Mononuclear cell (primary cell): Measurements from ENCODE around the gene PLCL2. TPM values are rescaled to one million over a fixed set of nuclear protein-coding genes. Genes with fewer than 3 reads are reported as not detected.

Experiments
- H3K27me3 ChIP-seq: 2 replicates; pipeline ENCODE4 v1.6.0; 2011; ENCODE audit warnings: low read length, control low read depth; ENCODE audit not compliant: insufficient read depth
- H3K4me1 ChIP-seq: 2 replicates; pipeline ENCODE4 v1.5.1; 2011; ENCODE audit warnings: mild to moderate bottlenecking, low read length, control low read depth; ENCODE audit not compliant: insufficient read depth
- H3K4me3 ChIP-seq: 2 replicates; pipeline ENCODE4 v1.5.1; 2011; ENCODE audit warnings: mild to moderate bottlenecking, low read length, moderate library complexity
- H3K9me3 ChIP-seq: 2 replicates; pipeline ENCODE4 v1.5.1; 2011; ENCODE audit warnings: low read depth, mild to moderate bottlenecking, control low read depth, low read length
- total RNA-seq: library from RNA; depleted of rRNA; stranded (reverse); fragments of >200 nt; gene quantifications from one replicate; pipeline ENCODE4 v1.2.3, GENCODE V29; 2012

Gene PLCL2
- total RNA-seq, 1 donor: 73.6 TPM

DNA sequence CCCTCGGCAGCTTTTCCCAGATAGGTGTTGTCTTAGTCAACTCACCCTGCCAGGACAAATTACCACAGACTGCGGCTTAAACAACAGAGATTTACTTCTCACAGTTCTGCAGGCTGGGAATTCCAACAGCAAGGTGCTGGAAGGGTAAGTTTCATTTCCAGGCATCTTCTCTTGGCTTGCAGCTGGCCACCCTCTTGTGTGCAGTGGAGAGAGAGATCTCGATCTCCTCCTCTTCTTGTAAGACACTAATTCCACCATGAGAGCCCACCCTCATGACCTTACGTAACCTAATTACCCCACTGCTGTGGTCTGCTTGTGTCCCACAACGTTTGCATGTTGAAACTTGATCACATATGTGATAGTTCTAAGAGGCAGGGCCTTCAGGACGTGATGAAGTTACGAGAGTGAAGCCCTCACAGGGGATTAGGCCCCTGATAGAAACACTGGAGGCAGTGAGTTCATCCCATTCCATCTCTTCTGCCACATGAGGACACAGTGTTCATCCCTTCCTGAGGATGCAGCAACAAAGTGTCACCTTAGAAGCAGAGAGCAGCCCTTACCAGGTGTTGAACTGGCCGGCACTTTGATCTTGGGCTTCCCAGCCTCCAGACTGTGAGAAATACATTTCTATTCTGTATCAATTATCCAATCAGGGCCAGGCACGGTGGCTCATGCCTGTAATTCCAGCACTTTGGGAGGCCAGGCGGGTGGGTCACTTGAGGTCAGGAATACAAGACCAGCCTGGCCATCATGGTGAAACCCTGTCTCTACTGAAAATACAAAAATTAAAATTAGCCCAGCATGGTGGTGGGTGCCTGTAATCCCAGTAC, 247.7 kb downstream of the PLCL2 start:
- Histone ChIP-seq H3K9me3 (no peaks in the 10 kb centered on the region), H3K4me3 (no peak overlapping the region), H3K4me1 (no peaks in the 10 kb centered on the region), H3K27me3 (no peaks in the 10 kb centered on the region)

DNA sequence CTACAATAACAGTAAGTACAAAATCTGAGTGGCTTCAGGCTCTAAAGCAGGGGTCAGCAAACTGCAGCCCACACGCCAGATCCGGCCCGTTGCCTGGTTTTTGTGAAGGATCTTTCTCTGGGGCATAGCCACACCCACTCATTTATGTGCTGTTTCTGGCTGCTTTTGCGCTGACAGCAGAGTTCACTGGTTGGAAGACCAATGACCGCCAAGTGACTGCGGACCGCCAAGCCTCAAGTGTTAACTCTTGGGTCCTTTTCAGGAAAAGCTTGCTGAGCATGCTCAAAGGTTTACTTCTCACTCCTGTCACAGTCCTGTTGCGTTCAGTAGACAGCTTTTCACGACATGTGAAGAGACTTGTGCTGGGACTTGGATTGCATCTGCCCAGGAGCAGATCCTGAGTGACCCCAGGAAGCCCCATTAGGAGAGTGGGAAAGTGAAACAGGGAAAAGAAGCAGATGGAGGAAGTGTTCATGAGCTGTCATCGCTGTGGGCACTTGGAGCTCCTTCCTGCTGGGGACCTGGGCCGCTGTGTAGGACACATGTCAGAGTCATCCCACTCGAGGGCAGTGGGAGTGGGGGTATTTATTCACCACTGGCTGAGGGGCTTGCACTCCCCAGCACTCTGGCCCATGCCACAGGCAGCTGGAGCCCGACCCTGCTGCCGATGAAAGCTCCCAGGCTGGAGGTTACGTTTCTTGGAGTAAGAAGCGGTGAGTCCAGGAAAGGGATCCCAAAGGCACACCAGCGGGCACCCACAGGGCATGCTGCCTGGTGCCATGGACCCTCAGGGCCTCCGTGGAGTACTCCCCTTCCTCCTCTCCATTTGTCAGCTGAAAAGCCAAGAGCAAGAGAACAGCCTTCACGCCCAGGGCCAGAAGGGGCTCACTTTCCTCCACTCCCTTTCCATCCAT, 249.1 kb downstream of the PLCL2 start:
- no peaks in the 10 kb centered on the region for H3K9me3 ChIP-seq
- no peak overlapping the region for H3K4me3 ChIP-seq

DNA sequence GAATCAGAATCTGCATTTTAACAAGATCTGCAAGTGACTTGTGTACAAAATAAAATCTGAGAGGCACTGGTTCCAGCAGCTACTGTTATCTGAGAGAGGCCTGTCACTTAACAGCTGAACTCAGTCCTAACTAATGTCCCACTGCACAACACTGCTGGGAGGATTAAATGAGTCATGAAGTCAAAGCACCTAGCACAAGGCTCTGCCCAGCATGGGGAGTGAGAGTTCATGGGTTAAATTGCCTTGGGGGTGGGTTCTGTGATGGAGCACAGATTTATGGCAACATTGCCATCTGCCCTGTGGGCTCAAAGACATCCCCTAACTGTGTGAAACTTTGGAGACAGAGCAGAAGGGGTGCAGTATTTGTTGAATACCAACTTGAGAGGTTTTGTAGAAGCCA, 250.9 kb downstream of the PLCL2 start:
- Histone ChIP-seq H3K9me3 (no peaks in the 10 kb centered on the region), H3K4me3 (no peak overlapping the region), H3K4me1 (no peaks in the 10 kb centered on the region), H3K27me3 (no peaks in the 10 kb centered on the region)

More for the DNA sequence above, 249.1 kb downstream of the PLCL2 start:
- Histone ChIP-seq H3K27me3 (no peaks in the 10 kb centered on the region), H3K4me1 (no peaks in the 10 kb centered on the region)

DNA sequence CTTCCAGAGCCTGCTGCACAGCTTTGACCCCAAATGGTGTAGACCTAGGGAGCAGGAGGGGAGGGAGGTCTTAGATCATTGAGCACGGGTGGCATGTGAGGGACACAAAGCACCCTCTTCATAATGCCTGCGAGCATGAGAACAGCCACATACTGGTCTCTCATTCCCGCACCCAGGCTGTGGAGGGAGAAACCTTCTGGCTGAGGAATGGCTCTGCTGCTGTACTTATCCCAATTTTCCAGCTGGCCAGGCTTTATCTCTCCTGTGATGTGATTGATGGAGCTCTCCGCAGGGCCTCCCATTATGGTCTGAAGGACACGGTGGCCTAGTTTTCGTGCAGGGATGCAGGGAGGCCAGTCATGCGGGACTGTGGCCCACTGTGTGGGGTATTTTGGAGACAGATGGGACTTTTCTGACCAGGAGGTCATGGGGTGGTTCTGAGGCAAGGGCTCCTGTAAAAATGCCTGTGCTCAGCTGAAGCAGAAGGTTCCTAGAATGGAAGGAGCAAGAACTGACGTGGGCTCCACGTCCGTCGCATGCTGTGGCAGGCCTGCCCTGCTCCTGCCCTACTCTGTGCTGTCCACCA, 251.5 kb downstream of the PLCL2 start:
- Histone ChIP-seq H3K4me3 (no peak overlapping the region), H3K4me1 (no peaks in the 10 kb centered on the region), H3K9me3 (no peaks in the 10 kb centered on the region), H3K27me3 (no peaks in the 10 kb centered on the region)

DNA sequence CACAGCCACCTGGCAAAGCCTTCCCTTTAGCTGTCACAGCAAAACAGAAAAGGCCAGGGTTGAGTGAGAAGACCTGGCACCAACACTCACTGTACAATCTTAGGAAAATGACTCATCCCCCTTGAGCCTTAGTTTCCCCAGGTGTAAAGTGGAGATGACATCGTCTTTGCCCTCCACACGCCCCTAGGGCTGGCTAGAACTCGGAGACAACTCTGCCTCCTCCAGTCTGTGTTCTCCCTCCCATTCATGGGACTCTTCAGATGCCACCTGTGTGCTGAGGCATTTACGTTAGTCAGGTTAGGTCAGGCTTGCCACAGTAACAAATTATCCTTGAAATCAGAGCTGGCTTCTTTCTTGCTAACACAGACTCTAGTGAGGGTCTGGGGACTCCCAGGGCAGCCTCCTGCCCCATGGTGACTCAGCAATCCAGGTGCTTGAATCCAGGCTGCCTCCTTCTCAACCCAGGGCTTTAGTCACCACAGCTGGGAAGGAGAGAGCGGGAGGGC, 252.6 kb downstream of the PLCL2 start:
- no peaks in the 10 kb centered on the region for H3K4me1 ChIP-seq
- H3K4me3 ChIP-seq: no peak overlapping the region
- no peaks in the 10 kb centered on the region for H3K27me3 ChIP-seq
- H3K9me3 ChIP-seq: no peaks in the 10 kb centered on the region

DNA sequence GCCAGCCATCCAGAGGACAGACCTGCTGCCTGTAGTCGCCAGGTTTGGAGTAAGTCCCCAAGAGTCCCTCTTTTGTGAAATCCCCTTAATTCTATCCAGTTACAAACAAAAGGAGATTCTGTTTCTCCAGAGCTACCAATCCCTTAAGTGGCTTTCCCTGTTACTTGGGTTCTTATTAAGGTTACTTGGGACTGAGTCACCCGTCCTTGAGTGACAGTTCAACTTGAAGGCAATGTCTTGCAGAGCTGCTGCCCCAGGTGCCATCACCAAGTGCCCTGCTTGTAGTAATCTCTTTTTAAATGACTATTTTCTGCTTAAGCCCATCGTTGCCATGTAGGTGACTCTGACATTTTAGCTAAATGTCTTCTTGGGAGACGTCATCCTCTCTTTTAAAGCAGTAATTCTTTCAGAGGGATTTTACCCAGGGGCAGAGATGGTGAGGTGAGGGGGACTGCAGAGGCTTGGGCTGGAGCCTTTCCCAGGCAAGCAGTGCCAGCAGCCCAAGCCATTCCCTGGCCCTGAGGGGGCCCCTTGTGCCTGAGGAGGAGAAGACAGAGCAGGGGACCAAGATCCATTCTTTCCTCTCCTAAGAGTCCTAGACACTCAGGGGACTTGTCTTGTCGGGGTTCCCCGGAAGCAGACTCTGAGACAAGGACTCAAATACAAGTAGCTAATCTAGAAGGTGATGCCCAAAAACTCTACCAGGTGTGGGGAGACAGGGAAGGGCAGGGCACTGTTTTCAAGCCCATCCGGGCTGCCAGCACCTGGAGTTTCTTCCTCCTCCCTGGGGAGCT, 253.7 kb downstream of the PLCL2 start:
- H3K4me1 ChIP-seq: no peaks in the 10 kb centered on the region
- H3K9me3 ChIP-seq: no peaks in the 10 kb centered on the region
- no peak overlapping the region for H3K4me3 ChIP-seq
- H3K27me3 ChIP-seq: no peaks in the 10 kb centered on the region
